SK-N-SH treated with all-trans-retinoic acid at 6 μM for 48 hours (cell line): Measurements from ENCODE around the gene PAIP2.

Experiments used
- ARNTL ChIP-seq: fragments of 450-650 bp; formaldehyde crosslinking; IDR thresholded peaks from 2 replicates; pipeline ENCODE4 v1.5.0; 2020; ENCODE audit warnings: low read depth, mild to moderate bottlenecking, moderate library complexity, borderline replicate concordance
- CSDC2 ChIP-seq: fragments of 250-450 bp; sonication (Bioruptor Pico); IDR thresholded peaks from 2 replicates; pipeline ENCODE4 v1.5.0; 2020; ENCODE audit warnings: mild to moderate bottlenecking, moderate library complexity
- ISL1 ChIP-seq: fragments of 250-450 bp; sonication (Bioruptor Pico); IDR thresholded peaks from 2 replicates; pipeline ENCODE4 v2.1.2; 2022; ENCODE audit warnings: mild to moderate bottlenecking, moderate library complexity
- PPARA ChIP-seq: fragments of 250-450 bp; sonication (Bioruptor Pico); IDR thresholded peaks from 2 replicates; pipeline ENCODE4 v1.5.0; 2020; ENCODE audit warnings: mild to moderate bottlenecking, borderline replicate concordance
- RARB ChIP-seq: fragments of 250-450 bp; sonication (Bioruptor Pico); IDR thresholded peaks from 2 replicates; pipeline ENCODE4 v1.8.0; 2021; ENCODE audit warnings: mild to moderate bottlenecking, moderate library complexity
- SNAI2 ChIP-seq: fragments of 250-450 bp; sonication (Bioruptor Pico); IDR thresholded peaks from 2 replicates; pipeline ENCODE4 v1.5.0; 2020; ENCODE audit warnings: mild to moderate bottlenecking, moderate library complexity
- TOX ChIP-seq: fragments of 250-450 bp; sonication (Bioruptor Pico); IDR thresholded peaks from 2 replicates; pipeline ENCODE4 v1.8.0; 2021; ENCODE audit warnings: mild to moderate bottlenecking, moderate library complexity, borderline replicate concordance
- ZFP30 ChIP-seq: fragments of 450-650 bp; formaldehyde crosslinking; IDR thresholded peaks from 2 replicates; pipeline ENCODE4 v1.5.0; 2022; ENCODE audit warnings: mild to moderate bottlenecking, moderate library complexity
- TF ChIP-seq, protein P1 (sequence below): fragments of 250-450 bp; sonication (Bioruptor Pico); IDR thresholded peaks from 2 replicates; pipeline ENCODE4 v1.5.0; 2020; ENCODE audit warnings: mild to moderate bottlenecking, moderate library complexity

DNA sequence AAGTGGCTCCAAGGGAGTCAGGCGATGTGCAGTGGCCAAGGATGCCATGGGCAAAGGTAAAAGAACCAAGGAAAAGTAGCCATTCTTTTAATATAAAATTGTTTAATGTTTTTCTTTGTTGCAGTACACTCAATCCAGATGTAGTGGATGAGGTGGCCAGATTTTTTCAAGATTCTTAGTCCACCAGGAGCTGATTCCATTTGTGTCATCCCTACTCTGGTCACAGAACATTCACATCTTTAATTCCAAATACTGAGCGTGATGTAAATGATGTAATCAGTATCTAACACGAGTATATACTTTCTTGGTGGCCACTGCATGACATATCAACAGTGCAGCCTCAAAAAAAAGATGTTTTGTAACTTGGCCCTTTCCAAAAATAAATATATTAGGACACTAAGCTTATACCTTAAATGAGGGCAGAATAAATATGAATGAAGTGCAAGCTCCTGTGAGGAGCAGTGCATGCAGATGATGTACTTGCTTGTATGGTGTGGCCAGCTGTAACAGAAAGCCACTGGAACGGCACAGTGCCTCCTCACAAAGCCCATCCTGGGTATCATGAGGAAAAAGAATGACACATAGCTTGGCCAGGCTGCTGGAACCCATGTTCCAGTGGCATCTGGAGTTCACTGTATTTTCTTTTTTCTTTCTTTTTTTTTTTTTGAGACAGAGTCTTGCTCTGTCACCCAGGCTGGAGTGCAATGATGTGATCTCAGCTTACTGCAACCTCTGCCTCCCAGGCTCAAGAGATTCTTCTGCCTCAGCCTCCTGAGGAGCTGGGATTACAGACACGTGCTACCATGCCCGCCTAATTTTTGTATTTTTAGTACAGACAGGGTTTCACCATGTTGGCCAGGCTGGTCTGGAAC is 68.7 kb downstream of the PAIP2 start:
- TF ChIP-seq TOX (no peak), RARB (CRISPR knock-in tag) (no peak), ZFP30 (CRISPR knock-in tag) (no peak), ISL1 (no peak), PPARA (CRISPR knock-in tag) (no peak), ARNTL (CRISPR knock-in tag) (no peak), SNAI2 (CRISPR knock-in tag) (no peak), CSDC2 (CRISPR knock-in tag) (no peak)
- TF ChIP-seq, protein P1, sequence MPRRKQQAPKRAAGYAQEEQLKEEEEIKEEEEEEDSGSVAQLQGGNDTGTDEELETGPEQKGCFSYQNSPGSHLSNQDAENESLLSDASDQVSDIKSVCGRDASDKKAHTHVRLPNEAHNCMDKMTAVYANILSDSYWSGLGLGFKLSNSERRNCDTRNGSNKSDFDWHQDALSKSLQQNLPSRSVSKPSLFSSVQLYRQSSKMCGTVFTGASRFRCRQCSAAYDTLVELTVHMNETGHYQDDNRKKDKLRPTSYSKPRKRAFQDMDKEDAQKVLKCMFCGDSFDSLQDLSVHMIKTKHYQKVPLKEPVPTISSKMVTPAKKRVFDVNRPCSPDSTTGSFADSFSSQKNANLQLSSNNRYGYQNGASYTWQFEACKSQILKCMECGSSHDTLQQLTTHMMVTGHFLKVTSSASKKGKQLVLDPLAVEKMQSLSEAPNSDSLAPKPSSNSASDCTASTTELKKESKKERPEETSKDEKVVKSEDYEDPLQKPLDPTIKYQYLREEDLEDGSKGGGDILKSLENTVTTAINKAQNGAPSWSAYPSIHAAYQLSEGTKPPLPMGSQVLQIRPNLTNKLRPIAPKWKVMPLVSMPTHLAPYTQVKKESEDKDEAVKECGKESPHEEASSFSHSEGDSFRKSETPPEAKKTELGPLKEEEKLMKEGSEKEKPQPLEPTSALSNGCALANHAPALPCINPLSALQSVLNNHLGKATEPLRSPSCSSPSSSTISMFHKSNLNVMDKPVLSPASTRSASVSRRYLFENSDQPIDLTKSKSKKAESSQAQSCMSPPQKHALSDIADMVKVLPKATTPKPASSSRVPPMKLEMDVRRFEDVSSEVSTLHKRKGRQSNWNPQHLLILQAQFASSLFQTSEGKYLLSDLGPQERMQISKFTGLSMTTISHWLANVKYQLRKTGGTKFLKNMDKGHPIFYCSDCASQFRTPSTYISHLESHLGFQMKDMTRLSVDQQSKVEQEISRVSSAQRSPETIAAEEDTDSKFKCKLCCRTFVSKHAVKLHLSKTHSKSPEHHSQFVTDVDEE, result no peak
